HepG2 (cell line): ENCODE measurements around the gene COL4A6. TPM values are rescaled to one million over a fixed set of nuclear protein-coding genes. Genes with fewer than 3 reads are reported as not detected.

Source experiments
- ATAC-seq: fragments of 200-7000 bp; cut with Tn5 transposase; 3 replicates; pipeline ENCODE4 v1.9.1; 2020; ENCODE audit warnings: mild to moderate bottlenecking, moderate library complexity
- BruUV-seq: library from RNA; stranded (reverse); fragments of 400-500 nt; replicated peaks from 2 replicates; lab custom pipeline; 2021; lab: Mats Ljungman, UMichigan
- CTCF ChIA-PET: fragments of 300-600 bp; formaldehyde crosslinking; extraction: SDS; loops from one replicate; lab custom pipeline; 2021; ENCODE audit warnings: low total read pairs, inconsistent platforms, low intra/inter-chr PET ratio; lab: Yijun Ruan, JAX
- POLR2A ChIA-PET: fragments of 350-600 bp; sonication (Branson Sonifier 250); formaldehyde crosslinking; loops from one replicate; lab custom pipeline; 2020; ENCODE audit warnings: antibody characterized with exemption, inconsistent platforms; lab: Yijun Ruan, JAX
- DNase-seq: peaks from one replicate; pipeline ENCODE4 v3.0.0-alpha.2; 2015; ENCODE audit warnings: low spot score
- FAIRE-seq: peaks from 3 replicates; lab custom pipeline; 2011; peaks lifted over from hg19 to GRCh38; lab: Jason Lieb, UNC
- H2AFZ ChIP-seq: one replicate; pipeline ENCODE4 v1.6.1; 2011; ENCODE audit warnings: low read length, inconsistent platforms
- H3K27ac ChIP-seq: fragments of 300-600 bp; 3 replicates; pipeline ENCODE4 v1.8.0; 2011; ENCODE audit warnings: mixed run types, mild to moderate bottlenecking, mixed read lengths, low read length, inconsistent platforms; ENCODE audit not compliant: insufficient read depth; ENCODE audit errors: extremely low read length
- H3K27me3 ChIP-seq, 2 experiments: fragments of 200-600 bp in 1 of 2; 2 replicates in 1 of 2; 3 replicates in 1 of 2; pipeline versions ENCODE4 v1.6.0 to v1.8.0; 2011; ENCODE audit warnings: low read length in 2 of 2, mild to moderate bottlenecking in 2 of 2, moderate library complexity in 2 of 2, inconsistent platforms in 1 of 2; ENCODE audit not compliant: insufficient read depth in 2 of 2, control insufficient read depth in 1 of 2
- H3K36me3 ChIP-seq, 2 experiments: fragments of 200-600 bp in 1 of 2; replicated peaks in 1 of 2; 2 replicates in 1 of 2; 3 replicates in 1 of 2; pipeline versions ENCODE4 v1.5.1 to v1.8.0; 2011; ENCODE audit warnings: low read length in 2 of 2, inconsistent platforms in 1 of 2; ENCODE audit not compliant: insufficient read depth in 2 of 2, control insufficient read depth in 1 of 2
- H3K4me1 ChIP-seq: 2 replicates; pipeline ENCODE4 v1.5.1; 2012; ENCODE audit warnings: low read length, inconsistent platforms; ENCODE audit not compliant: insufficient read depth
- H3K4me2 ChIP-seq: 2 replicates; pipeline ENCODE4 v1.6.0; 2011; ENCODE audit warnings: low read depth, low read length, inconsistent platforms
- H3K4me3 ChIP-seq, 3 experiments: fragments of 200-600 bp in 1 of 3; sonication (generic), shearing (Covaris generic) in 1 of 3; replicated peaks in 1 of 3; 2 replicates each; pipeline ENCODE4 v1.5.1; 2011 to 2016; ENCODE audit warnings: low read length in 3 of 3, inconsistent platforms in 2 of 3, low read depth in 2 of 3, mild to moderate bottlenecking in 2 of 3, control low read depth in 1 of 3, mixed read lengths in 1 of 3; ENCODE audit not compliant: insufficient read depth in 1 of 3
- H3K79me2 ChIP-seq: one replicate; pipeline ENCODE4 v1.6.1; 2011; ENCODE audit warnings: low read length, inconsistent platforms; ENCODE audit not compliant: insufficient read depth
- H3K9ac ChIP-seq: 2 replicates; pipeline ENCODE4 v1.6.0; 2011; ENCODE audit warnings: mild to moderate bottlenecking, low read depth, low read length, inconsistent platforms; ENCODE audit not compliant: insufficient read depth
- H3K9me3 ChIP-seq: 2 replicates; pipeline ENCODE4 v1.5.1; 2012; ENCODE audit warnings: mild to moderate bottlenecking, low read length
- H4K20me1 ChIP-seq: 2 replicates; pipeline ENCODE4 v1.6.0; 2011; ENCODE audit warnings: inconsistent platforms, mild to moderate bottlenecking, low read length, moderate library complexity; ENCODE audit not compliant: insufficient read depth
- CAMTA2 ChIP-seq: sonication (generic); formaldehyde crosslinking; IDR thresholded peaks from 2 replicates; pipeline ENCODE4 v1.4.0; 2020; ENCODE audit warnings: mild to moderate bottlenecking, missing genetic modification reagents, borderline replicate concordance
- CCAR2 ChIP-seq: fragments of 200-400 bp; formaldehyde crosslinking; optimal IDR thresholded peaks from 2 replicates; pipeline ENCODE3; 2018; ENCODE audit warnings: low read depth, mild to moderate bottlenecking, low read length, moderate library complexity
- ETS1 ChIP-seq: sonication (generic); formaldehyde crosslinking; IDR thresholded peaks from 2 replicates; pipeline ENCODE4 v1.4.0; 2020; ENCODE audit warnings: missing genetic modification reagents
- GABPB1 ChIP-seq: IDR thresholded peaks from 2 replicates; pipeline ENCODE4 v1.6.1; 2016; ENCODE audit warnings: mild to moderate bottlenecking, missing genetic modification reagents, moderate library complexity, missing compliant biosample characterization
- GATAD2A ChIP-seq: IDR thresholded peaks from 2 replicates; pipeline ENCODE4 v1.6.1; 2016
- HMG20A ChIP-seq: IDR thresholded peaks from 2 replicates; pipeline ENCODE4 v1.6.1; 2016; ENCODE audit warnings: borderline replicate concordance
- KLF12 ChIP-seq: sonication (generic); formaldehyde crosslinking; IDR thresholded peaks from 2 replicates; pipeline ENCODE4 v1.4.0; 2020; ENCODE audit warnings: missing genetic modification reagents, borderline replicate concordance
- MED8 ChIP-seq: sonication (generic); formaldehyde crosslinking; IDR thresholded peaks from 2 replicates; pipeline ENCODE4 v1.8.1; 2023; ENCODE audit warnings: mild to moderate bottlenecking, missing genetic modification reagents; ENCODE audit not compliant: insufficient replicate concordance
- MXD1 ChIP-seq: sonication (generic); formaldehyde crosslinking; IDR thresholded peaks from 2 replicates; pipeline ENCODE4 v1.4.0; 2020; ENCODE audit warnings: mild to moderate bottlenecking, missing genetic modification reagents
- NCOA2 ChIP-seq: sonication (generic); formaldehyde crosslinking; IDR thresholded peaks from 2 replicates; pipeline ENCODE4 v1.8.0; 2022; ENCODE audit warnings: inconsistent platforms
- NKX3-1 ChIP-seq: sonication (generic); formaldehyde crosslinking; IDR thresholded peaks from 2 replicates; pipeline ENCODE4 v1.5.0; 2020; ENCODE audit warnings: missing genetic modification reagents
- PHF21A ChIP-seq: sonication (generic); formaldehyde crosslinking; IDR thresholded peaks from 2 replicates; pipeline ENCODE4 v1.5.0; 2020; ENCODE audit warnings: mild to moderate bottlenecking, missing genetic modification reagents
- RARA ChIP-seq: IDR thresholded peaks from 2 replicates; pipeline ENCODE4 v1.6.1; 2016; ENCODE audit warnings: missing genetic modification reagents, missing compliant biosample characterization
- RFX5 ChIP-seq: IDR thresholded peaks from 2 replicates; pipeline ENCODE4 v1.6.1; 2011; ENCODE audit warnings: low read depth, low read length, improper control_type of control experiment
- SOX6 ChIP-seq, 2 experiments: fragments of 450-650 bp in 1 of 2; sonication (generic) in 1 of 2; formaldehyde crosslinking in 1 of 2; IDR thresholded peaks; 2 replicates each; pipeline versions ENCODE4 v1.4.0 to v1.6.1; 2017 to 2020; ENCODE audit warnings: antibody characterized with exemption in 1 of 2, mild to moderate bottlenecking in 1 of 2, missing genetic modification reagents in 1 of 2
- STAT5B ChIP-seq: sonication (generic); formaldehyde crosslinking; IDR thresholded peaks from 2 replicates; pipeline ENCODE4 v1.4.0; 2020; ENCODE audit warnings: missing genetic modification reagents
- TBX2 ChIP-seq: sonication (generic); formaldehyde crosslinking; IDR thresholded peaks from 2 replicates; pipeline ENCODE4 v1.5.0; 2020; ENCODE audit warnings: missing genetic modification reagents, mild to moderate bottlenecking, borderline replicate concordance
- ZFP91 ChIP-seq: sonication (generic); formaldehyde crosslinking; IDR thresholded peaks from 2 replicates; pipeline ENCODE4 v1.9.0; 2022; ENCODE audit warnings: missing genetic modification reagents, mild to moderate bottlenecking, borderline replicate concordance
- ZFY ChIP-seq: sonication (generic); formaldehyde crosslinking; IDR thresholded peaks from 2 replicates; pipeline ENCODE4 v1.4.0; 2020; ENCODE audit warnings: missing genetic modification reagents
- ZNF124 ChIP-seq: sonication (generic); formaldehyde crosslinking; IDR thresholded peaks from 2 replicates; pipeline ENCODE4 v1.4.0; 2020; ENCODE audit warnings: missing genetic modification reagents
- ZNF644 ChIP-seq: IDR thresholded peaks from 2 replicates; pipeline ENCODE4 v1.6.1; 2016; ENCODE audit warnings: low read depth
- WGBS: methylation state at CpG from one replicate; pipeline ENCODE4 v1.1.6; 2017; ENCODE audit warnings: low lambda C conversion rate; 5-methylcytosine and 5-hydroxymethylcytosine counted together
- in situ Hi-C: cut with HindIII; loops from 2 replicates; pipeline ENCODE4 v1.10.0; 2017; ENCODE audit warnings: low pct_unique_long_range_greater_than_20kb; ENCODE audit not compliant: extremely low pct_ligation_motif_present
- intact Hi-C: fragments of 100-400 bp; cut with micrococcal nuclease; formaldehyde crosslinking; loops from one replicate; pipeline ENCODE4 v1.10.0; 2022; ENCODE audit not compliant: unreplicated experiment
- polyA plus RNA-seq, 8 experiments: library from polyadenylated mRNA; depleted of rRNA in 3 of 8; stranded (reverse) in 7 of 8; unstranded in 1 of 8; fragments of >200 nt; fragmentation: Illumina TruSeq in 4 of 8; extraction: Trizol in 4 of 8; gene quantifications; 2 replicates each; pipeline versions ENCODE4 v1.2.1 to v1.2.3, GENCODE V29; 2011 to 2016; ENCODE audit warnings: low read depth in 4 of 8, missing spikeins in 1 of 8, mixed read lengths in 1 of 8; ENCODE audit not compliant: insufficient read depth in 1 of 8
- total RNA-seq, 5 experiments: library from RNA; depleted of rRNA; stranded (reverse); fragments of >200 nt; fragmentation: Illumina TruSeq; extraction: Trizol; gene quantifications; 2 replicates each; pipeline ENCODE4 v1.2.3, GENCODE V29; 2016; ENCODE audit warnings: low read depth in 1 of 5

The COL4A6 gene
- total and polyA plus RNA-seq, 2 of the 13 experiments (the other 11 are each of a cell fraction or from before 2014, with no cell fraction given): 4.5 to 8.2 TPM

GRCh38 chrX:108168961-108169740 is 269.1 kb downstream of the COL4A6 start (continued):
- no peak for TF ChIP-seq SOX6 (IDR thresholded peaks at IDR 0.05)
- TF ChIP-seq SOX6 (CRISPR knock-in tag; IDR thresholded peaks at IDR 0.05): no peak
- TF ChIP-seq MXD1 (CRISPR knock-in tag): no peak
- no peak for TF ChIP-seq NKX3-1 (CRISPR knock-in tag)
- TF ChIP-seq ETS1 (CRISPR knock-in tag): no peak
- TF ChIP-seq ZNF124: no peak
- TF ChIP-seq TBX2: no peak
- no peak for TF ChIP-seq KLF12 (CRISPR knock-in tag)
- TF ChIP-seq NCOA2 (CRISPR knock-in tag): no peak
- no peak for TF ChIP-seq GATAD2A (CRISPR knock-in tag)
- TF ChIP-seq STAT5B: no peak
- TF ChIP-seq, all 625 proteins: peak for 0

- DNase-seq (no peak), FAIRE-seq (no peak), ATAC-seq (no peak)
- Histone ChIP-seq H4K20me1 (no peaks in the 10 kb centered on the region), H2AFZ (no peak overlapping the region), H3K4me1 (no peaks in the 10 kb centered on the region), H3K27ac (no peak overlapping the region), H3K4me2 (no peak overlapping the region), H3K79me2 (no peaks in the 10 kb centered on the region), H3K36me3 (no peaks in the 10 kb centered on the region), H3K9me3 (no peaks in the 10 kb centered on the region), H3K4me3 (no peak overlapping the region), H3K9ac (no peak overlapping the region), H3K27me3 (no peaks in the 10 kb centered on the region)
- ChIA-PET POLR2A (no interaction called here), CTCF (no interaction called here)
- no TSS peak for BruUV-seq
- in situ Hi-C loops (no loop called here), intact Hi-C loops (no loop called here)
- WGBS: 87% methylated on average over 5 of the region's 5 CpGs
- TF ChIP-seq HMG20A (CRISPR knock-in tag) (no peak), PHF21A (CRISPR knock-in tag) (no peak), ZFY (CRISPR knock-in tag) (no peak), MXD1 (CRISPR knock-in tag) (no peak), CAMTA2 (CRISPR knock-in tag) (no peak), ZNF644 (CRISPR knock-in tag) (no peak), CCAR2 (no peak), ZFP91 (no peak), GABPB1 (CRISPR knock-in tag) (no peak), MED8 (no peak), RARA (CRISPR knock-in tag) (no peak), RFX5 (no peak)
Observed at GRCh38 chrX:108167211-108167872, 270.9 kb downstream of the COL4A6 start.
